ENCODE measurements around the gene CMTM6. TPM values are rescaled to one million over a fixed set of nuclear protein-coding genes. Genes with fewer than 3 reads are reported as not detected.

CMTM6 gene
- total RNA-seq, 1 donor from 2014 or later, result 37.5 TPM

GRCh38 chr3:32450426-32450825, 52.2 kb downstream of the CMTM6 start:
- Mint-ChIP-seq H3K27me3 (no peaks in the 10 kb centered on the region), H3K27ac (no peak overlapping the region), H3K36me3 (peaks cover 24% of the 10 kb centered on the region), H3K9me3 (peaks cover 4% of the 10 kb centered on the region), H3K4me1 (ENCODE audit: unreplicated experiment) (peaks cover 27% of the 10 kb centered on the region), H3K4me3 (no peak overlapping the region)
- no peak for TF ChIP-seq CTCF (conservative IDR thresholded peaks at IDR 0.05)
- DNase-seq (ENCODE audit: extremely low spot score, unreplicated experiment), result no peak

GRCh38 chr3:32449691-32450090, 53.0 kb downstream of the CMTM6 start:
- DNase-seq (ENCODE audit: extremely low spot score, unreplicated experiment), result no peak
- Mint-ChIP-seq H3K4me1 (ENCODE audit: unreplicated experiment) (peaks cover 22% of the 10 kb centered on the region), H3K27ac (no peak overlapping the region), H3K9me3 (peaks cover 4% of the 10 kb centered on the region), H3K36me3 (peaks cover 27% of the 10 kb centered on the region), H3K27me3 (no peaks in the 10 kb centered on the region), H3K4me3 (no peak overlapping the region)
- TF ChIP-seq CTCF (conservative IDR thresholded peaks at IDR 0.05), result no peak

GRCh38 chr3:32448686-32449474, 53.8 kb downstream of the CMTM6 start:
- no peak overlapping the region for H3K27ac Mint-ChIP-seq

GRCh38 chr3:32447865-32448400, 54.7 kb downstream of the CMTM6 start:
- no peak overlapping the region for H3K4me3 Mint-ChIP-seq
- DNase-seq (ENCODE audit: extremely low spot score, unreplicated experiment), result no peak
- peaks cover 22% of the 10 kb centered on the region for H3K36me3 Mint-ChIP-seq
- H3K4me1 Mint-ChIP-seq (ENCODE audit: unreplicated experiment), result peaks cover 11% of the 10 kb centered on the region
- H3K27ac Mint-ChIP-seq, result no peak overlapping the region
- peaks cover 4% of the 10 kb centered on the region for H3K9me3 Mint-ChIP-seq
- no peaks in the 10 kb centered on the region for H3K27me3 Mint-ChIP-seq
- no peak for TF ChIP-seq CTCF (conservative IDR thresholded peaks at IDR 0.05)

More at GRCh38 chr3:32448686-32449474, 53.8 kb downstream of the CMTM6 start:
- Mint-ChIP-seq H3K27me3 (no peaks in the 10 kb centered on the region), H3K4me3 (no peak overlapping the region), H3K4me1 (ENCODE audit: unreplicated experiment) (peaks cover 16% of the 10 kb centered on the region), H3K9me3 (peaks cover 4% of the 10 kb centered on the region), H3K36me3 (peaks cover 23% of the 10 kb centered on the region)
- no peak for TF ChIP-seq CTCF (conservative IDR thresholded peaks at IDR 0.05)
- DNase-seq (ENCODE audit: extremely low spot score, unreplicated experiment), result no peak

- H3K27me3 Mint-ChIP-seq, result no peaks in the 10 kb centered on the region
These were observed 59.2 kb downstream of the CMTM6 start for GRCh38 chr3:32443478-32443877.

More at GRCh38 chr3:32443478-32443877, 59.2 kb downstream of the CMTM6 start:
- Mint-ChIP-seq H3K27ac (no peak overlapping the region), H3K4me1 (ENCODE audit: unreplicated experiment) (peaks cover 10% of the 10 kb centered on the region), H3K4me3 (no peak overlapping the region), H3K36me3 (peaks cover 29% of the 10 kb centered on the region), H3K9me3 (peaks cover 4% of the 10 kb centered on the region)
- no peak for DNase-seq (ENCODE audit: extremely low spot score, unreplicated experiment)
- TF ChIP-seq CTCF (conservative IDR thresholded peaks at IDR 0.05), result no peak
